ENCODE data around the gene SLC35F3.

- TF ChIP-seq CTCF (IDR thresholded peaks at IDR 0.05; ENCODE audit: insufficient read depth, low read depth, low read length) (no peak), EZH2 (IDR thresholded peaks at IDR 0.05; ENCODE audit: insufficient read depth, low read length) (no peak)
Measured at GRCh38 chr1:234039603-234040002, 135.1 kb downstream of the SLC35F3 start.

Measured in astrocyte (in vitro differentiated cells and primary cell).